PFSK-1 (cell line): Measurements from ENCODE around the gene HLCS.

Experiments used
- POLR2AphosphoS5 ChIP-seq: IDR thresholded peaks from 2 replicates; pipeline ENCODE4 v1.6.1; 2012; ENCODE audit warnings: low read depth, mild to moderate bottlenecking, control low read depth, low read length, moderate library complexity
- SIN3A ChIP-seq: IDR thresholded peaks from 2 replicates; pipeline ENCODE4 v1.6.1; 2012; ENCODE audit warnings: mild to moderate bottlenecking, low read length, moderate library complexity, borderline replicate concordance; ENCODE audit not compliant: insufficient read depth

- no peak for TF ChIP-seq SIN3A
- no peak for TF ChIP-seq POLR2AphosphoS5
Observed at GRCh38 chr21:36901575-36901974, 64.9 kb downstream of the HLCS start.
